Erythroblast (primary cell): Measurements from ENCODE around the gene COX7A2.

Source experiments
- GATA1 ChIP-seq: IDR thresholded peaks from 2 replicates; pipeline ENCODE4 v1.6.1; 2011; ENCODE audit warnings: low read depth, mild to moderate bottlenecking, control low read depth, low read length, moderate library complexity
- POLR2A ChIP-seq: IDR thresholded peaks from 2 replicates; pipeline ENCODE4 v1.6.1; 2011; ENCODE audit warnings: mild to moderate bottlenecking, low read length

DNA sequence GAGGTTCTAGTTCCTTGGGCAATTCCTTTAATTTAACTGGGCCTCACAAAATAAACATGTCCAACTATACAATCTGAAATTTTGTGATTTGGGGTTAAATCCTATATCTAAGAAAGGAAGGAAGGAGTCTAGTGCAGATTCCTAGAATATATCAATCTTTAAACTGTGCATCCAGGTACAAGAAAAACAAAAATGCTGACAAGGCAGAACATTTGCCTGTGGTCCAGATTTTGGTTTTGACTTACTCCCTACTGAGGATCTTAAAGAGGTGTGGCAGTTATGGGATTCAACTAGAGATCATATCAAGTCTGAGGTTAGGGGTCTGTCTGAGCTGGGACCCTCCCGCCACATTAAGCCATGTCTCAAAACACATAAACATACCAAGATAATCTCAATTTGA is 17.7 kb upstream of the COX7A2 start:
- no peak for TF ChIP-seq POLR2A
- TF ChIP-seq GATA1, result no peak
